ENCODE data around the gene CCL26. TPM values are rescaled to one million over a fixed set of nuclear protein-coding genes. Genes with fewer than 3 reads are reported as not detected.
"Not testable (repeated sequence)": the region's sequence is repeated elsewhere in the genome, so short reads cannot be mapped to it uniquely, and the experiment has no call there.

Gene CCL26
- total and polyA plus RNA-seq, 9 of the 15 experiments (the other 6 are each of a cell fraction or from before 2014, with no cell fraction given) = 2.3 to 26.8 (median 8.4) TPM

- Histone ChIP-seq H3K9ac (ENCODE audit: insufficient read depth in 1 of 2, low read depth in 2 of 2, low read length in 2 of 2) (no peak overlapping the region), H2AFZ (ENCODE audit: low read depth, low read length) (no peak overlapping the region), H3K4me3 (no peak overlapping the region), H3K9me1 (ENCODE audit: control insufficient read depth, insufficient read depth, low read length) (no peaks in the 10 kb centered on the region), H3K27me3 (ENCODE audit: control insufficient read depth in 2 of 2, insufficient read depth in 2 of 2, low read length in 2 of 2) (no peaks in the 10 kb centered on the region), H4K20me1 (replicated peaks; ENCODE audit: control insufficient read depth, insufficient read depth, low read length) (no peaks in the 10 kb centered on the region), H3K36me3 (ENCODE audit: control insufficient read depth, insufficient read depth, low read length) (no peaks in the 10 kb centered on the region; the same call in 2 of the 3 replicates), H3K9me3 (replicated peaks; ENCODE audit: control insufficient read depth, insufficient read depth, low read depth, low read length) (no peaks in the 10 kb centered on the region), H3K4me1 (replicated peaks in 1 of 2; ENCODE audit: control insufficient read depth in 2 of 2, insufficient read depth in 2 of 2, low read length in 2 of 2) (peaks cover 5 to 12% of the 10 kb centered on the region in 2 experiments; a peak in 1 of 5 replicates), H3K4me2 (ENCODE audit: insufficient read depth, low read length) (no peak overlapping the region), H3K79me2 (ENCODE audit: control insufficient read depth, insufficient read depth, low read length) (no peaks in the 10 kb centered on the region), H3K27ac (ENCODE audit: extremely low read depth, low read depth, low read length) (no peak overlapping the region)
- no peak for ATAC-seq
- FAIRE-seq = no peak
- TF ChIP-seq HDAC2 (IDR thresholded peaks at IDR 0.05) (no peak), MCM2 (IDR thresholded peaks at IDR 0.05; ENCODE audit: low read depth) (no peak), HNRNPL (IDR thresholded peaks at IDR 0.05; ENCODE audit: low read depth, low read length) (no peak)
- CTCF ChIA-PET (ENCODE audit: low intra/inter-chr PET ratio) = no interaction called here
- 84% methylated on average over 4 of the region's 4 CpGs for WGBS (ENCODE audit: insufficient coverage, low coverage, missing lambda C conversion rate)
- in situ Hi-C loops (cut with MboI) = no loop called here
- POLR2A ChIA-PET = interaction anchor here (0.8 kb wide), 1 partner anchor 65 kb away, joined by 3 read pairs; no protein-coding TSS in a partner anchor
- no peak for DNase-seq (ENCODE audit: extremely low read depth in 1 of 4, low spot score in 3 of 4)
- BruUV-seq (replicated peaks) = no TSS peak
- intact Hi-C loops (cut with micrococcal nuclease) = no loop called here
Measured at GRCh38 chr7:75722373-75722772, 49.6 kb downstream of the CCL26 start.

- peaks cover 5 to 12% of the 10 kb centered on the region in 2 experiments; a peak in 1 of 5 replicates for H3K4me1 ChIP-seq (replicated peaks in 1 of 2; ENCODE audit: control insufficient read depth in 2 of 2, insufficient read depth in 2 of 2, low read length in 2 of 2)
- H3K9me1 ChIP-seq (ENCODE audit: control insufficient read depth, insufficient read depth, low read length); H2AFZ ChIP-seq (ENCODE audit: low read depth, low read length); H4K20me1 ChIP-seq (replicated peaks; ENCODE audit: control insufficient read depth, insufficient read depth, low read length); H3K27me3 ChIP-seq (ENCODE audit: control insufficient read depth in 2 of 2, insufficient read depth in 2 of 2, low read length in 2 of 2); H3K79me2 ChIP-seq (ENCODE audit: control insufficient read depth, insufficient read depth, low read length); FAIRE-seq; BruUV-seq (replicated peaks); DNase-seq (ENCODE audit: extremely low read depth in 1 of 4, low spot score in 3 of 4); H3K4me3 ChIP-seq; intact Hi-C loops (cut with micrococcal nuclease); H3K36me3 ChIP-seq (ENCODE audit: control insufficient read depth, insufficient read depth, low read length); ATAC-seq; CTCF ChIA-PET (ENCODE audit: low intra/inter-chr PET ratio); in situ Hi-C loops (cut with MboI); H3K4me2 ChIP-seq (ENCODE audit: insufficient read depth, low read length); H3K27ac ChIP-seq (ENCODE audit: extremely low read depth, low read depth, low read length); H3K9me3 ChIP-seq (replicated peaks; ENCODE audit: control insufficient read depth, insufficient read depth, low read depth, low read length): not testable (repeated sequence)
- peak; percentile 90 for TF ChIP-seq ZNF121 (CRISPR knock-in tag; conservative IDR thresholded peaks at IDR 0.05)
- POLR2A ChIA-PET = interaction anchor here (0.6 to 0.8 kb wide), 2 partner anchors 64 to 77 kb away, joined by 3 read pairs; no protein-coding TSS in a partner anchor
- peak overlapping the region in 1 of 2 experiments; percentile 12; a peak in 1 of 4 replicates for H3K9ac ChIP-seq (ENCODE audit: insufficient read depth in 1 of 2, low read depth in 2 of 2, low read length in 2 of 2)
- whole genome bisulfite sequencing (ENCODE audit: insufficient coverage, low coverage, missing lambda C conversion rate) = 71% methylated on average over 9 of the region's 9 CpGs
Measured at GRCh38 chr7:75721922-75722321, 50.1 kb downstream of the CCL26 start.
